GM19193 (cell line): Measurements from ENCODE around the gene TNIK.

Experiments used
- POLR2A ChIP-seq: IDR thresholded peaks from 4 replicates; pipeline ENCODE4 v1.6.1; 2011; ENCODE audit not compliant: insufficient read depth, insufficient read length; ENCODE audit errors: extremely low read depth

The TNIK gene

DNA sequence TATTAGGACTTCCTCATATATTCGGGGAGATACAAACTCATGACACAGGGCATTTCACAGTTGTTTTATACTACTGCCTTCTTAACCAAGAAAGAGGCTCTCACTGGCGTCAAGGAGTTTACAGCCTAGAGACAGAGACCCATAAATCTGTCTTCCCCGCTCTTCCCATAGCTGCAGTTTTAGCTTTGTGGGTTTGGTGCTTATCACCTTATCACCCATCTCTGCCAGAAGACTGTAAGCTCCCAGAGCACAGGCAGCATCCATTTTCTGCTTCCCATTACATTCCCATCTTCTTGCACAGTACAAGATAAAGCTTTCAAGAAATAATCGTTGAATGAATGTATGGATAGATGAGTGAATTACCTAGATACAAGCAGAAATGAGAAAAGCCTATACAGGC is 144.3 kb downstream of the TNIK start:
- TF ChIP-seq POLR2A = no peak

DNA sequence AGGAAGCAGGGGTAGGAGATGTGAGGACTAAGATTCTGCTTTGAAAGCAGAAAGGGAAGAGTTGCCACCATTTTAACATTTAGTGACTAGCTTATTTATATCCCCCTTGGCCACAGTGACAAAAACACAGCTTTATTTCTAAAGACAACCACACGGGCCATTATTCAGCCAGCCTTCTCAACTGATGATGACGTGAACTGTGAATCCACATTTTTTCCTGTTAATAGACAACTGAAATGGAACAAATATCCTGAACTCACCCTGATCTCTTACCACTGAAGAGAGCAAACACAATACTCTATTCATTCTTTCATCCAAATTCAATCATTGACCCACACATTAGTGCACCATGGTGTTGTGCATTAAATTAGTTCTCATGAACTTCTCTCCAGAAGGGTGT is 145.1 kb downstream of the TNIK start:
- no peak for TF ChIP-seq POLR2A

DNA sequence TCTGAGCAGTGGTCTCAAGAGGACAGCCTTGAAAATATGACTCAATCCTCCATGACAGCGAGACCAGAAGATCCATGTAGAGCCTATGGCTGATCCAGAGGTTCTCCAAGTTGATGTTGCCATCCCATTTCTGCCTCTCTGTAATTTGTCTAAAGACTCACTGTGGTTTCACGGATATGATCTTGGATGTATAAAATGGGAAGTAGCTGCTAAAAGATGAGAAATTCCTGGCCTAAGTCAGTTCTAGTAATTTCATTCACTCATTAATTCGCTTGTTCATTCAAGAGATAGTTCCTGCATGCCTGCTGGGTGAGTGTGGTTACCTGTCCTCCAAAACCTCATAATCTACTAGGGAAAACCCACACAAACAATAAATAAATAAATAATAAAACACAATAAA is 145.9 kb downstream of the TNIK start:
- no peak for TF ChIP-seq POLR2A

DNA sequence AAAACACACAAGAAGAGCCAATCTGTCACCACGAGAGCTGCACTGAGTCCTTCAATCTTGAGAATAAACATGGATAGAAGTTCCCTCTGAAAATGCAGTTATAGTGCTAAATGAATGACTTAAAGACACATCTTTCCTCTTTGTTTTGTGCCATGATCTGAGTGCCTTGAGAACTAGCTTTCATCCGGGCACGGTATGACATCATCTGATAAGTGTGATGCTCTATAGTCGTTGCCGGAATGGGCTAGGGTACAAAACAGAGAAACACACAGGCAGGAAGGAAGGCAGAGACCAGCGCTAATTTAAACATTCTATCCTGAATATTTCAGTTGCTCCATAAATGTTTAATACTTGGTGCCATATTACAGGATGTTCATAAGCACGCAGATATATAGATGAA is 146.5 kb downstream of the TNIK start:
- TF ChIP-seq POLR2A = no peak

DNA sequence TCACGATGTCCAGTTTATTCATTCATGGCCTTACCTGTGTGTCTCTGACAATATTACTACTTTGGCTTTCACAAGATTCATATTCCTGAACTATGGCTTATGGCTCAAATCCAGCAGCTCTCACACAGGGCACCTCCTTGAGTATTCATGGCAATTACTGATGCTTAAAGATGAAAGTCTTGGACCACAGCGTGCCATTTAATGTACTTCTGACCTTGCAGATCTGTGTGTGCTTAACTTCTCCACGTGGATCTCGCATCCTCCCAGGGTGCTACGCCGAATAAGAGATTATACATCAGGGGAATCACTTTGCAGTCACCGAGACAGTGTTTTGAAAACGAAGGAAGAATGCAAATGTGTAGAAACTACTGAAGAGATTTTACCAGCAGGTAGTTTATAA is 147.5 kb downstream of the TNIK start:
- TF ChIP-seq POLR2A = no peak

- TF ChIP-seq POLR2A = no peak
Measured at GRCh38 chr3:171311784-171312183, 148.4 kb downstream of the TNIK start.

DNA sequence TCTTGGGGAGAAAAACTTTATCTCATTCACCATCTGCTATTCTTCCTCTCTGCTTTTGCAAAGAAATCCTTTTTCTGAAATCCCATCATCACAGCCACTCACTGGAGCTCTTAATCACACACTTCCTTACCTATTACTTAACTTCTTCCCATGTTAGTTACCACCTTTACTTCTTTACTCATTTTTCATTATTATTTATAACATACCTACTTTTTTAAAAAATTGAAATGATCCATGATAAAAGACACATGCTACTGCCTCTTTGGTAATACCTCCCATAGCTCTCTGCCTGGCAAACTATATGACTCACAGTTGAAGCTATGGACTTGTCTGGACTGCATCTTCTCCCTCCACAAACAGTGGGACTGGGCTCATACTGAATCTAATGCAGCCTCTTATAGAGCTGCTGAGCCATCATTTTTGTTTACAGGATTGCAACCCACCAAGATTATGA is 150.3 kb downstream of the TNIK start:
- TF ChIP-seq POLR2A = no peak

- TF ChIP-seq POLR2A = no peak
Measured at GRCh38 chr3:171307988-171308387, 152.2 kb downstream of the TNIK start.

DNA sequence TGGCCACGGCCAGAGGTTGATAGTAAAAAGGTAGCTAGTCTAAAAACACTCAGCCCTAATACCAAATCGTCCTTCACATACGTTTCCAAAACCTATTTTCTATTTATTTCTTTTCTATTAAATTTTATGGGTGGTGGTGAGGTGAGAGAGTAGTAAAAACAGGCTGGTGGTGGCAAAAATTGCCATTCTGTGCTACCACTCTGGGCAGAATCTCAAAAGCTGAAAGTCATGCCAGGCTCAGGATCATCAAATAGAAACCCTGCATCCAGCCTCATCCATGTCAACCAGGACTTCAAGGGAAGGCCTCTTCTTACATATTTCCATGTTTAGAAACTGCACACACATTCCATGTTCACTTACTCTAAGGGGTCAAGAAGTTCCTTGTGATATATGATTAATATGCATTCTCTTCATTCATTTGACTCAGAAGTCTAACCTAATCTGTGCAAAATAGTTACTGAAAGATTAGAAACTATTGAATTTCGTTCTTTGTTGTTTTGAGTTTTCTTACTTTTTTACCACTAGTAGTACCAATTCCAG is 153.1 kb downstream of the TNIK start:
- no peak for TF ChIP-seq POLR2A

DNA sequence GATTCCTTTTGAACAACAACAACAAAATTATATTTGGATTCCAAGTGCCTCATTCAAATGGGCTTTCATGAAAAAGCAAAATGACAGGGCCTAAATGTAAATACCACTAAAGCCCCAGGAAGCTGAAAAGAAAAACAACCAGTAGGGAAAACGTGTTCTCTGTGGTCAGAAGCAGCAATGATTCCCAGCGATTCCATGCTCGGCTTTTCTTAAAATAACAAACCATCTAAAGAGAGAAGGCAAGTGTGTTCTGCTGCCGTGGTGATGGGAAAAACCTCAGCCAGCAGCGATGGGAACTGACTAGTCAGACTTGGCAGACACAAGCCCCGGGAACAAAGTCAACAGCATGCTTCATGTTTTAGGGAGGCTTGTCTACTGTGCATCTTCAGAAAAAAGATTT is 153.6 kb downstream of the TNIK start:
- no peak for TF ChIP-seq POLR2A

- TF ChIP-seq POLR2A = no peak
Measured at GRCh38 chr3:171301998-171302397, 158.2 kb downstream of the TNIK start.

DNA sequence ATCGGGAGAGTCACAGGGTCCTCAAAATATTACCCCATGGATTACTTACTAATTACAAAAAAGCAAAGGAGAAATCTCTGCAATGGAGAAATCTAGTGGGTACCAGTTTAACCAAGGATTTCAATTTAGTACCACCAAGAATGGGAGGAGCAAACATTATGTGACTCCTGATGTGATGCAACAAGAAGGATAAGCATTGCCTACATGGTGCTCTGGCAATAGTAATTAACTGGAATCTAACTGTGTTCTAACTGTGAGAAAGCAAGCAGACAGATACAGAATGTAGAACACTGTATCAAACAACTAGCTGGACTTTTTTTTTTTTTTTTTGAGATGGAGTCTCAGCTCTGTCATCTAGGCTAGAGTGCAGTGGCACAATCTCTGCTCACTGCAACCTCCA is 159.2 kb downstream of the TNIK start:
- TF ChIP-seq POLR2A = no peak

DNA sequence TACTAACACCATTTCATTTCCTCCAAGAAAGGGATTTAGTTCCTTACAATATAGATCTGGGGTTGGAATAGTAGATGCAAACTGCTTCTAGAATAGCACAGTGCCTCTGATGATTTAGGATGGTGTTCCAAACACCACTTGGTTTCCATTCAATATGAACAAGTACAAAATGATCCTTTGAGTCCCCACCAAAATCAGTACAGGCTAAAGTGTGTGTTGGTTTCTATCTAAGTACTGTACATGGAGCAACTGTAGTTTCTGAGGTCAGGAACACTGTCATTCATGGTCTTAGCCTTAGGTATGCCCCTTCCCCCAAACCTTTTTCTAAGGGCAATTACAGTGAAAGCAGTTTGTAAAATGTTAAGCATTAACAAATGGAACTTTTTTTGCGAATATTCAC is 162.3 kb downstream of the TNIK start:
- TF ChIP-seq POLR2A = no peak

- no peak for TF ChIP-seq POLR2A
Measured at GRCh38 chr3:171297207-171297606, 163.0 kb downstream of the TNIK start.

GRCh38 chr3:171295484-171296373 is 164.5 kb downstream of the TNIK start:
- TF ChIP-seq POLR2A = no peak

- TF ChIP-seq POLR2A = no peak
Measured at GRCh38 chr3:171293142-171293782, 166.9 kb downstream of the TNIK start.
